MG63 (cell line): ENCODE results near the gene TAS2R40. TPM values are rescaled to one million over a fixed set of nuclear protein-coding genes. Genes with fewer than 3 reads are reported as not detected.

Experiments used
- DNase-seq: peaks from one replicate; pipeline ENCODE4 v3.0.0-alpha.2; 2020
- H3K27me3 ChIP-seq: fragments of 250-450 bp; sonication (Bioruptor Pico); 2 replicates; pipeline ENCODE4 v1.5.1; 2020; ENCODE audit warnings: mild to moderate bottlenecking, moderate library complexity
- H3K36me3 ChIP-seq: fragments of 250-450 bp; sonication (Bioruptor Pico); 2 replicates; pipeline ENCODE4 v1.5.1; 2020; ENCODE audit warnings: mild to moderate bottlenecking, moderate library complexity
- H3K4me3 ChIP-seq: fragments of 250-450 bp; sonication (Bioruptor Pico); 2 replicates; pipeline ENCODE4 v1.5.1; 2020; ENCODE audit warnings: mild to moderate bottlenecking, moderate library complexity
- H3K9me3 ChIP-seq: fragments of 250-450 bp; sonication (Bioruptor Pico); 2 replicates; pipeline ENCODE4 v1.5.1; 2020; ENCODE audit warnings: mild to moderate bottlenecking, moderate library complexity
- total RNA-seq: library from RNA; depleted of rRNA; stranded (reverse); fragments of >200 nt; shearing (Covaris generic); gene quantifications from 2 replicates; pipeline ENCODE4 v1.2.3, GENCODE V29; 2014; ENCODE audit warnings: low replicate concordance

The TAS2R40 gene
- total RNA-seq, 1 experiment from 2014 or later: not detected

DNA sequence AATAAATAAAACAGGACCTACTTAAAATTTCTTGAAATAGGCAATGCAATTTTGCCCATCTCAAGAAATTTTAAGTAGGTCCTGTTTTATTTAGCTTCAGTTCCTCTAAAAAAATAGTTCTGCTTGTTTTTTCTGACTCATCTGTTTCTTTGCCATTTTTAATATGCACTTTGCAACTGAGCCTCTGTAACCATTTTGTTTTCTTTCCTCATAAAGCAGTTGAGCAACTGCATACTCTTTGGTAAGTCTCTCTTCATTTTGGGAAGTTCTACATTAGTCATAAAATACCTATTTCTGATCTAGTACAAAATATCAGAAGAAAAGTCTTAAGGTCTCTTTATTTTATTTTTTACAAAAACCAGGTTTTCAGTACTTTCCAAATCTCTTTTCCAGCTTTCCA is 18.0 kb downstream of the TAS2R40 start:
- Histone ChIP-seq H3K36me3 (no peaks in the 10 kb centered on the region), H3K27me3 (no peaks in the 10 kb centered on the region), H3K4me3 (no peak overlapping the region), H3K9me3 (peaks cover 3% of the 10 kb centered on the region)
- DNase-seq: no peak

DNA sequence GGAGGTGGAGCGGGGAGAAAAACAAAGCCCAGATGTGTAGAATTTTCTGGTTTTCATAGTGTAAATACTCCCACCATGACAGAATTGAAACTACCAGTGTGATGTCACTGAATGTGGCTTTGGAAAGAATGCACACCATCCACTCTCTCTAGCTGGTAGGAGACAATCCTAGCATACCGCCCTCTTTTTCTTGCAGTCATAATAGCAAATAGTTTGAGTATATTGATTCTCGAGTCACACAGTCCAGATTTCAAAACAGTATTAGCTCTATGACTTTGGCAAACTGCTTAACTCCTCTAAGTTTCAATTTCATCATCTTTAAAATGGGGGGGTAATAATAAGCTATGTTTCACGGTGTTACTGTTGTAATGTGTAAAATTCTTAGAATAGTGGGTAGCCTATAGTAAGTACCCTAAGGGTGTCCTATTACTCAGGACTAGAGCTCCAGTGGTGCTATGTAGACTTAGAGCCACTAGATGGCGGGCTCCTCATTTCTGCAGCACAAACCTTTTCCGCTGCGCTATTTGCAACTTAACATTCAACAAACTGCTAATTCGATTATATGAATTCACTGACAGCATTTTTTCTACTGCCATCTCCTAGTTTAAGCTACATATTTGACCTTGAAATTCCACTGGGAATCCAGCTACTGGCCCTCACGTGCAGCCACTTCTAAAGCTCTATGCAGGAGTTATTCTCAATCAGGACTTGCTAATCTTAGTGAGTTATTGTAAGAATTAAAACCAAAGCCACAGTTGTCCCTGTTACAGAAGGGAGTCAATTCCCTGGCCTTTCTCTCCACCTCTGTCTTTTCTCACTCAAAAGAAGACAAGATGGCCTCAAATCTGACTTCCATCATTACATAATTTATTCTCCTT is 18.7 kb downstream of the TAS2R40 start:
- Histone ChIP-seq H3K4me3 (no peak overlapping the region), H3K36me3 (no peaks in the 10 kb centered on the region), H3K9me3 (peaks cover under 1% of the 10 kb centered on the region), H3K27me3 (no peaks in the 10 kb centered on the region)
- DNase-seq: peak; percentile 32

DNA sequence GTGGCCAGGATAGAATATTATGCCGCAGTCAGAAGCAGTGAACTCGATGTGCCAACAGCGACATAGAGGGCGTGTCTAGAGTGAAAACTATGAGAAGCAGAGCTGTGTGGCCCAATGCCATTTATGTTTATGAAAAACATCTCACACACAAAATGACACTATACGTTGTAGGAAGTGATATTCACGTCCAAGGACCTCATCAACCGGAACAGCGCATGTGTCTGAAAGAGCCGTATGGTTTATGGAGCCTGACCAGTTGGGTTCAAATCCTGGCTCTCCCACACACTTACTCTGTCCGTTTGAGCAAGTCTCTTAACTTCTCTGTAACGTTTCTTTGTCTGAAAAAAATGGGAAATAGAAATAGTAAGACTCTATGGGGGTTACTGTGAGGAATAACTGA is 20.5 kb downstream of the TAS2R40 start:
- Histone ChIP-seq H3K36me3 (no peaks in the 10 kb centered on the region), H3K4me3 (no peak overlapping the region), H3K27me3 (no peaks in the 10 kb centered on the region), H3K9me3 (peaks cover 5% of the 10 kb centered on the region)
- no peak for DNase-seq

DNA sequence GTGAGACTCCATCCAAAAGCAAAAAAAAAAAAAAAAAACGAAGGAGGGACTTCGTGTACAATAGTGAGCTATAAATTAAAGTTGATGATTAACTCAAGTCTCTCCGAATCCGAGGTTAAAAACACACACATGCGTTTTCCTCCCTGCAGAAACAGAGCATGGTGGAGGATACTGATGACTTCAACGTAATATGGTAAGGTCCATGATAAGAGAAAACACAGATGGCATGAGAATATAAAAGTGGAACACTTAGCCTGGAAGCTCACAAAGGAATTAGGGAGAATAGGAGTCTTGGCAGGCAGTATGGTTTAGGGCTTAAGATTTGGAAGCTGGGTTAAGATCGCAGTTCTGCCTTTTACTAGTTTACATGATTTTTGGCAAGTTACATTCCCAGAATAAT is 21.3 kb downstream of the TAS2R40 start:
- Histone ChIP-seq H3K36me3 (no peaks in the 10 kb centered on the region), H3K27me3 (no peaks in the 10 kb centered on the region), H3K9me3 (peaks cover 5% of the 10 kb centered on the region), H3K4me3 (no peak overlapping the region)
- DNase-seq: no peak

DNA sequence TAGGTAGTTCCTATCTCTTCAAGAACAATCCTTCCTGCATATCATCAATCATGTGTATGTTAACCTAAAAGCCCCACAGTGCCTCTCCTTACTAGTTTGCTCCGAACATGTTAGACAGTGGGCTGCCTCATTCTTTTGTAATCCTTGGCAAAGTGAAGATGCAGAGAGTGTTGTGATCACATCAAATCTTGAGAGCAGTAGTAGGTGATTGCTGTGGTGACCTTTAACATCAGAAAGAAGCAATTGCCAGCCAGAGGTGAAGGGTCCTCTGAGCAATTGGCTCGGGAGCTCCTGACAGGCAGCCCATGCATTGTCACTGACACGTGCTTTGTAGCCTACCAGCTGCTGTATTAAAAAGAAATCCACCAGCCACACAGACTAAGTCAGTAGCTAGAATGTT is 21.8 kb downstream of the TAS2R40 start:
- no peak for DNase-seq
- Histone ChIP-seq H3K27me3 (no peaks in the 10 kb centered on the region), H3K4me3 (no peak overlapping the region)

DNA sequence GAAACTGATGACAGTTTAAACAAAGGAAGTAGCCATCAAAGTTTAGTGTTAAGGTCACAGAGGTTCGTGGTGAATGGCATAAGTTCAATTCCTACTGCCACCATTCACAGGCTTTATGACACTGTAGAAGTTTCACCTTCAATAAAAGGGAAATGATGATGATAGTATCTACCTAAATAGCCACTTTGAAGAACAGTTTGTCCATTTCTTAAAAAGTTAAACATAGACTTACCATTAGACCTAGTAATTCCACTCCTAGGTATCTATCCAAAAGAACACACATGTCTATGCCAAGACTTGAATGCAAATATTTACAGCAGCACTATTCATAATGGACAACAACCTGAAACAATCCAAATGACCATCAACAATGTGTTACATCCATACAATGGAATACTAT is 22.5 kb downstream of the TAS2R40 start:
- Histone ChIP-seq H3K4me3 (no peak overlapping the region), H3K27me3 (no peaks in the 10 kb centered on the region), H3K9me3 (peaks cover 5% of the 10 kb centered on the region), H3K36me3 (no peaks in the 10 kb centered on the region)
- DNase-seq: no peak

More for the DNA sequence above, 21.8 kb downstream of the TAS2R40 start:
- H3K36me3 ChIP-seq: no peaks in the 10 kb centered on the region
- H3K9me3 ChIP-seq: peaks cover 5% of the 10 kb centered on the region

DNA sequence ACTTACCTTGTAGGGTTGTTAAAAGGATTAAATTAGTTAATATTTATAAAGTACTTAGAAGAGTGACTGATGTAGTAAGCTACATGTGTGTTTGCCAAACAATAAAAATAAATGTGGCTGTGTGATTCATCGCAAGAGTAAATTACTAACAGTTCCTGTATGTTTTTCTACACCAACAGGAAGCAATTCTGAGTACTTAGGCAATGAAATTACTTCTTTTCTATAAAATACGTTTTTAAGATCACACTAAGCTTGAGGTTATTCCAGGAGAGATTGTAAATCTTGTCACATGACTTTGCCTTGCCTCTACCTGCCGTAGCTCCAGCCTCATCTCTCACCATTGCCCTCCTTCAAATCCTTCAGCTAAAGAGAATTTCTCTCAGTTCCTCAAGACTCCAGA is 23.3 kb downstream of the TAS2R40 start:
- H3K9me3 ChIP-seq: peaks cover 5% of the 10 kb centered on the region
- H3K27me3 ChIP-seq: no peaks in the 10 kb centered on the region
- H3K4me3 ChIP-seq: no peak overlapping the region
- DNase-seq: no peak
- no peaks in the 10 kb centered on the region for H3K36me3 ChIP-seq

DNA sequence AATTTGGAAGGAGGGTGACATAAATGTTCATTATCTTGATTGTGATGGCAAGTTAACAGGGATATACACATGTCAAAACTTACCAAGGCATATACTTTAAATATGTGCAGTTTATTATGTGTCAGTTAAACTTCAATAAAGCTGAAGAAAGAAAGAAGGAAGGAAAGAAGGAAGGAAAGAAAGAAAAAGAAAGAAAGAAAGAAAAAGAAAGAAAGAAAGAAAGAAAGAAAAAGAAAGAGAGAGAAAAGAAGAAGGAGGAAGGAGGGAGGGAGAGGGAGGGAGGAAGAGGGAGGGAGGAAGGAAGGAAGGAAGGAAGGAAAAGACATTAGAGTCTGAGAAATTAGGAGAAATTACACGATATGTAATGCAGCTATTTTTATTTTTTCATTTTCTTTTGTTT is 25.5 kb downstream of the TAS2R40 start:
- no peaks in the 10 kb centered on the region for H3K36me3 ChIP-seq

DNA sequence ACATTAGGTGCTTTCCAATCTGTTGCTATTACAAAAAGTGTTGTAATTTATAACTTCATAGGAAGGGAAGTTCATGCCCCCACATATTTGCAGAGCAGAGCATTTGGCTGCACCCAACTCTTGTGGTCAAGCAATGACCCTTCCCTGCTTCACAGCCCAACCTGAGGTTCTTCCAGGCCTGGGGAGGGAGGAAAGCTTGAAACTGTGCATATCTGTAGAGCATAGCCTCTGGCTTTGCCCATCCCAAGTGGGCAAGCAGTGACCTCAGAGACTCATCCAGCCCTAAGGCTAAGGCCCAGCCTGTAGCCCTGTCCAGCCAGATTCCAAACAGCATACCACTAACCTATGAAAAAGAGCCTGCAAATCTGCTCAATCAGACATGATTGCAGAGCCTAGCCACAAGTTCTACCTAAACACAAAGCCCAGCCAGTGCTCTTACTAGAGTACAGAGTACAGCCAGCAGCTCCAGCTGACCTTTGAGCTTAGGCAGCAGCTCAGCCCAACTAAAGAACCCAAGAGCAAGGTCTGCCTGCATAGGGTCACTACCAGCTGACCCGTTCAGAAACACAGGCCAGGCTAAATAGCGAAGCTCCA is 27.0 kb downstream of the TAS2R40 start:
- Histone ChIP-seq H3K27me3 (no peaks in the 10 kb centered on the region), H3K9me3 (peaks cover 5% of the 10 kb centered on the region), H3K4me3 (no peak overlapping the region), H3K36me3 (no peaks in the 10 kb centered on the region)
- DNase-seq: no peak

More for the DNA sequence above, 25.5 kb downstream of the TAS2R40 start:
- Histone ChIP-seq H3K27me3 (no peaks in the 10 kb centered on the region), H3K4me3 (no peak overlapping the region), H3K9me3 (peaks cover 5% of the 10 kb centered on the region)
- no peak for DNase-seq

DNA sequence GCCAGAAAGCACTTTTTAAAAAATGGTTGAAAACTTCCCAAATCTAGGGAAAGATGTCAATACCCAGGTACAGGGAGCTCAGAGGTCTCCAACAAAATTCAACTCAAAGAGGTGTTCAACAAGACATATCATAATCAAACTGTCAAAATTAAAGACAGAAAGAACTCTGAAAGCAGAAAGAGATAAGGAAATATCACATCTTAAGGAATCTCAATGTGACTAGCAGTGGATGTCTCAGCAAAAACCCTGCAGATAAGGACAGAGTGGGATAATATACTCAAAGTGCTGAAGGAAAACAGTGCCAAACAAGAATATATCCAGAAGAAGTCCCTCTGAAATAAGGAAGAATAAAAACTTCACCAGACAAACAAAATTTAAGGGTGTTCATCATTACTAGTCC is 28.4 kb downstream of the TAS2R40 start:
- no peak for DNase-seq
- Histone ChIP-seq H3K36me3 (no peaks in the 10 kb centered on the region), H3K9me3 (peaks cover 5% of the 10 kb centered on the region), H3K4me3 (no peak overlapping the region), H3K27me3 (no peaks in the 10 kb centered on the region)

DNA sequence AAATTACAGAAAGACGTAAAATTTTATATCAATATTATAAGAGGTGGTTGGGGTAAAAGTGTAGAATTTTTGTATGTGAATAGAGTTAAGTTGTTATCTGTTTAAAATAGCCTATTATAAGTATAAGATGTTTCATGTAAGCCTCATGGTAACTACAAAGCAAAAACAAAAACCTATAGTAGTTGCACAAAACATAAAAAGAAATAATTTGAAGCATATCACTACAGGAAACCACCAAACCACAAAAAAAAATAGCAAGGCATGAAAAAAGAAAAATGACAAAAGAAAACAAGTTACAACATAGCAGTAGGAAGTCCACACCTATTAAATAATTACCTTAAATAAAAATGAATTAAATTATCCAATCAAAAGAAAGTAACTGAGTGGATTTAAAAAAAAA is 29.0 kb downstream of the TAS2R40 start:
- Histone ChIP-seq H3K4me3 (no peak overlapping the region), H3K27me3 (no peaks in the 10 kb centered on the region), H3K36me3 (no peaks in the 10 kb centered on the region), H3K9me3 (peaks cover 2% of the 10 kb centered on the region)
- no peak for DNase-seq

DNA sequence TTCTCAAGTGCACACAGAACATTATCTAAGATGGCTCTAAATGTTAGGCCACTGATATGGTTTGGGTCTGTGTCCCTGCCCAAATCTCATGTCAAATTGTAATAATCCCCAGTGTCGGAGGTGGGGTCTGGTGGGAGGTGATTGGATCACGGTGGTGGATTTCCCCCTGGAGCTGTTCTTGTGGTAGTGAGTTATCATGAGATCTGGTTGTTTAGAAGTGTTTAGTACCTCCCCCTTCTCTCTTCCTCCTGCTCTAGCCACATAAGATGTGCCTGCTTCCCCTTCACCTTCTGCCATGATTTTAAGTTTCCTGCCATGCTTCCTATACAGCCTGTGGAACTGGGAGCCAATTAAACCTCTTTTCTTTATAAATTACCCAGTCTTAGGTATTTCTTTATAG is 30.2 kb downstream of the TAS2R40 start:
- Histone ChIP-seq H3K9me3 (no peaks in the 10 kb centered on the region), H3K27me3 (no peaks in the 10 kb centered on the region), H3K4me3 (no peak overlapping the region), H3K36me3 (no peaks in the 10 kb centered on the region)
- DNase-seq: no peak

DNA sequence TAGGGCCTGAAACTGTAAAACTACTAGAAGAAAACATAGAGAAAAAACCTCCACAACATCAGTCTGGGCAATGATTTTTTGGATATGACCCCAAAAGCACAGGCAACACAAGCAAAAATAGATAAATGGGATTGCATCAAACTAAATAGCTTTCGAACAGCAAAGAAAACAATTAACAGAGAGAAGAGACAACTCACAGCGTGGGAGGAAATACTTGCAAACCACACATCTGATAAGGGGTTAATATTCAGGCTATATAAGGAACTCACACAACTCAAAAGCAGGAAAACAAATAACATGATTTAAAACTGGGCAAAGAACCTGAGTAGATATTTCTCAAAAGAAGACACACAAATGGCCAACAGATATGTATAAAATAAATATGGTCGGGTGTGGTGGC is 33.7 kb downstream of the TAS2R40 start:
- H3K36me3 ChIP-seq: no peaks in the 10 kb centered on the region
- no peak overlapping the region for H3K4me3 ChIP-seq
- no peaks in the 10 kb centered on the region for H3K9me3 ChIP-seq
- no peaks in the 10 kb centered on the region for H3K27me3 ChIP-seq
- no peak for DNase-seq

DNA sequence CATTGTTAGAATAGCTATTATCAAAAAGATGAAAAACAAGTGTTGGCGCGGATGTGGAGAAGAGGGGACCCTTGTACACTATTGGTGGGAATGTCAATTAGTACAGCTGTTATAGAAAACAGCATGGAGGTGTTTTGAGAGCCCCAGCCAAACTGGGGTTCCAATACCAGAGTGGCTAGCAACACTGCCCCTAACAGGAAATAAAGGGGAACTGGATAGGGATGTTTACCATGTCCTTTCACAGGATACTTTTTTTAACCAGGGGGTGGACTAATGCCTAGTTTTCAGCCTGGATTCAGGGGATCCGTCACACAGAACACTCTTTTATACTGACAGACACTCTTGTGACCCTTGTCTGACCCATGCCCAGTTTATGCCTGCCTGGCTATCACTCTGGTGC is 34.5 kb downstream of the TAS2R40 start:
- H3K4me3 ChIP-seq: no peak overlapping the region
- H3K27me3 ChIP-seq: no peaks in the 10 kb centered on the region
- H3K9me3 ChIP-seq: no peaks in the 10 kb centered on the region
- no peak for DNase-seq
- H3K36me3 ChIP-seq: no peaks in the 10 kb centered on the region

DNA sequence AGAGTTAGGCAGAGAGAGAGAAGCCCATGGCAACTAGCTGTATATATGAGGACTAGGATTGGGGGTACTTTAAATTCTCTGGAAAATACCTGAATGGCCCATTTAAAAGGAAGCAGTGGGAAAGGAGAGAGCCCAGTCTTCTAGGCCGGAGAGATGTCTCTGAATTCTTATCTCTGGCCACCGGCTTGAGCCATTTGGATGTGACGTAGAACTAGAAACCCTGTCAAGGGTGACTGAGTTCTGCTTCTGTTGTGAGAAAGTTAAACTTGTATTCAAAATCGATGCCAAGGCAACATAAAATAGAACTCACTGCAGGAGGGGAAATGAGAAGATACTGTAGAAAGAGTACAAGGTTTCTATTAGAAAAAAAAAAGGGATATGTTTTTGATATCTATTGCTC is 35.1 kb downstream of the TAS2R40 start:
- DNase-seq: no peak
- Histone ChIP-seq H3K36me3 (no peaks in the 10 kb centered on the region), H3K27me3 (no peaks in the 10 kb centered on the region), H3K9me3 (no peaks in the 10 kb centered on the region), H3K4me3 (no peak overlapping the region)

DNA sequence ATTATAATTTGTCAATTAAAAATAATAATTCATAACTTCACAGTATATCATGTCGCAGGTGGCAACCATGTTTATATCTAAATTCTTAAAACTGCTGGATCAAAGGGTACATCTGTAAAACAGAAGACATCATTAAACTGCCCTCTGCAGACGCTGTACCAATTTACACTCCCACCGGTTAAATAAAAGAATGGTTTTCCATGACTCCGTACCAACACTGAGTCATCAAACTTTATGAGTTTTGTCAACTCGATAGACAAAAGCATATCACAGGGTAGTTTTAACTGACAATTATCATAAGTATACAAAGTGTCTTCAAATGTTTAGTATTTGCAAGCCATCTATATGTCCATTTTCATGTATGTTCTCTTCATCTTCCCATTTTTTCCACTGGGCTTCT is 35.7 kb downstream of the TAS2R40 start:
- Histone ChIP-seq H3K27me3 (no peaks in the 10 kb centered on the region), H3K4me3 (no peak overlapping the region), H3K36me3 (no peaks in the 10 kb centered on the region), H3K9me3 (no peaks in the 10 kb centered on the region)
- DNase-seq: no peak

DNA sequence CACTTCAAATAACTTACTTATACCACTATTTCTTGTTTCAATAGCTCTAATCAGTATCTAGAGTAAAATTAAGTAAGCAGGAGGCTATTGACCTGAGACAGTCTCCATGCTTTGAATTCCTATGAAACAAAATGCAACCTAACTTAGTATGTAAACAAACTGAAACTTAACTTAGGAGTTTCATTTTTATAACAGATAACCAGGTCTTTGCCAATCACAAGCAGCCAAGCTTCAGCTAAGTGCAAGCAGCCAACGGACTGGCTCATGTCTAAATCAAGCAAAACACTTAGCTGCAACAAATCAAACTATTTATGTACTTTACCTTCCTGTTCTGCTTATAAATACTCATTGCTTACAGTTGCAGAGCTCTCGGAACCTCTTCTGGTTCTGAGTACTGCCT is 37.0 kb downstream of the TAS2R40 start:
- Histone ChIP-seq H3K36me3 (no peaks in the 10 kb centered on the region), H3K4me3 (no peak overlapping the region), H3K27me3 (no peaks in the 10 kb centered on the region), H3K9me3 (no peaks in the 10 kb centered on the region)
- DNase-seq: no peak

DNA sequence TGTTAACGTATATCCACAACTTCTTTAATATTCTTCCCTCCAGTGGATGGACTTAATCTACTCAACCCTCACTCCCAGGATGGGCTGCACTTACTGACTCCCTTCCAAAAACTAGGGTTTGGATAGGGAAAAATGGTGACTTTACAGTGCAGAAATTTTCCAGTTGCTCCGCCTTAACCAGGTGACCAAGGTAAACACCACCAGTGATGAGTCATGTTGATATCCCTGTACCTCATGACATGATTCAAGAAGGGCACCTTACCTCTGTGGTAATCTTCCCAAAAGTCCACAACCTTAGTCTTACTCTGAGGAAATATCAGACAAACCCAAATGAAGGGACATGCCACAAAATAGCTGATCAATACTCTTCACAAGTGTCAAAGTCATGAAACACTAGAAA is 37.9 kb downstream of the TAS2R40 start:
- Histone ChIP-seq H3K9me3 (no peaks in the 10 kb centered on the region), H3K4me3 (no peak overlapping the region)
- DNase-seq: no peak

More for the DNA sequence above, 37.9 kb downstream of the TAS2R40 start:
- Histone ChIP-seq H3K36me3 (no peaks in the 10 kb centered on the region), H3K27me3 (no peaks in the 10 kb centered on the region)
